Nephron progenitor cell (in vitro differentiated cells): ENCODE measurements around the gene C17orf107.
"Not testable (repeated sequence)": the region's sequence is repeated elsewhere in the genome, so short reads cannot be mapped to it uniquely, and the experiment has no call there.

Experiments used
- DNase-seq: peaks from one replicate; pipeline ENCODE4 v3.0.0; 2021
- H3K27ac Mint-ChIP-seq: 2 replicates; pipeline ENCODE4 v1.8.0; 2021; ENCODE audit warnings: mild to moderate bottlenecking, moderate library complexity, mixed read lengths
- H3K27me3 Mint-ChIP-seq: 2 replicates; pipeline ENCODE4 v1.8.0; 2021; ENCODE audit warnings: mild to moderate bottlenecking, low read depth, mixed read lengths; ENCODE audit not compliant: poor library complexity
- H3K36me3 Mint-ChIP-seq: 2 replicates; pipeline ENCODE4 v1.8.0; 2021; ENCODE audit warnings: low read depth, mixed read lengths
- H3K4me1 Mint-ChIP-seq: 2 replicates; pipeline ENCODE4 v1.8.0; 2021; ENCODE audit warnings: mixed read lengths
- H3K4me3 Mint-ChIP-seq: 2 replicates; pipeline ENCODE4 v1.8.0; 2021; ENCODE audit warnings: mild to moderate bottlenecking, moderate library complexity, mixed read lengths
- H3K9me3 Mint-ChIP-seq: 2 replicates; pipeline ENCODE4 v1.8.0; 2021; ENCODE audit warnings: mild to moderate bottlenecking, moderate library complexity, mixed read lengths
- CTCF ChIP-seq: fragments of 200-600 bp; sonication (generic); IDR thresholded peaks from 2 replicates; pipeline ENCODE4 v1.5.0; 2021; ENCODE audit warnings: antibody characterized with exemption

Gene C17orf107

GRCh38 chr17:4908711-4909496, 9.6 kb downstream of the C17orf107 start:
- no peaks in the 10 kb centered on the region for H3K36me3 Mint-ChIP-seq
- DNase-seq: peak; percentile 81
- H3K4me1 Mint-ChIP-seq: peaks cover 13% of the 10 kb centered on the region
- peak; percentile 76 for TF ChIP-seq CTCF
- no peak overlapping the region for H3K27ac Mint-ChIP-seq
- H3K4me3 Mint-ChIP-seq: no peak overlapping the region
- H3K27me3 Mint-ChIP-seq: peaks cover 17% of the 10 kb centered on the region
- H3K9me3 Mint-ChIP-seq: no peaks in the 10 kb centered on the region

- H3K4me3 Mint-ChIP-seq: no peak overlapping the region
- H3K4me1 Mint-ChIP-seq: peaks cover 9% of the 10 kb centered on the region
- H3K9me3 Mint-ChIP-seq: no peaks in the 10 kb centered on the region
- H3K36me3 Mint-ChIP-seq: no peaks in the 10 kb centered on the region
- TF ChIP-seq CTCF: no peak
- no peak for DNase-seq
- no peak overlapping the region for H3K27ac Mint-ChIP-seq
- H3K27me3 Mint-ChIP-seq: peaks cover 8% of the 10 kb centered on the region
Measured at GRCh38 chr17:4913994-4914393, 14.7 kb downstream of the C17orf107 start.

- not testable (repeated sequence) for H3K27me3 Mint-ChIP-seq, H3K36me3 Mint-ChIP-seq, DNase-seq, H3K27ac Mint-ChIP-seq, H3K9me3 Mint-ChIP-seq, H3K4me3 Mint-ChIP-seq
- peaks cover 11% of the 10 kb centered on the region for H3K4me1 Mint-ChIP-seq
Measured at GRCh38 chr17:4914551-4914950, 15.2 kb downstream of the C17orf107 start.

GRCh38 chr17:4919511-4920047, 20.2 kb downstream of the C17orf107 start:
- Mint-ChIP-seq H3K4me3 (no peak overlapping the region), H3K36me3 (no peaks in the 10 kb centered on the region), H3K9me3 (no peaks in the 10 kb centered on the region), H3K27ac (peak overlapping the region; percentile 65), H3K27me3 (peaks cover 4% of the 10 kb centered on the region), H3K4me1 (peaks cover 5% of the 10 kb centered on the region)
- DNase-seq: no peak
- no peak for TF ChIP-seq CTCF

GRCh38 chr17:4920351-4921048, 21.2 kb downstream of the C17orf107 start:
- no peak for TF ChIP-seq CTCF
- H3K4me3 Mint-ChIP-seq: no peak overlapping the region

GRCh38 chr17:4921320-4921719, 22.0 kb downstream of the C17orf107 start:
- H3K27ac Mint-ChIP-seq: no peak overlapping the region
- no peak for DNase-seq
- H3K4me3 Mint-ChIP-seq: no peak overlapping the region
- peaks cover 4% of the 10 kb centered on the region for H3K27me3 Mint-ChIP-seq
- H3K36me3 Mint-ChIP-seq: no peaks in the 10 kb centered on the region
- H3K4me1 Mint-ChIP-seq: peaks cover 7% of the 10 kb centered on the region
- H3K9me3 Mint-ChIP-seq: no peaks in the 10 kb centered on the region
- no peak for TF ChIP-seq CTCF

More at GRCh38 chr17:4920351-4921048, 21.2 kb downstream of the C17orf107 start:
- peaks cover 4% of the 10 kb centered on the region for H3K27me3 Mint-ChIP-seq
- no peaks in the 10 kb centered on the region for H3K36me3 Mint-ChIP-seq
- H3K9me3 Mint-ChIP-seq: no peaks in the 10 kb centered on the region
- no peak overlapping the region for H3K27ac Mint-ChIP-seq
- no peak for DNase-seq
- peaks cover 5% of the 10 kb centered on the region for H3K4me1 Mint-ChIP-seq

- not testable (repeated sequence) for H3K9me3 Mint-ChIP-seq, H3K27me3 Mint-ChIP-seq, H3K4me3 Mint-ChIP-seq, DNase-seq
- H3K4me1 Mint-ChIP-seq: peaks cover 12% of the 10 kb centered on the region
- H3K27ac Mint-ChIP-seq: peak overlapping the region; percentile 18
- H3K36me3 Mint-ChIP-seq: peaks cover 16% of the 10 kb centered on the region
Measured at GRCh38 chr17:4926577-4927335, 27.4 kb downstream of the C17orf107 start.
